Neuron (in vitro differentiated cells): ENCODE results near the gene AGPAT4.

Experiments
- H2AFZ ChIP-seq: one replicate; pipeline ENCODE4 v1.6.1; 2013; ENCODE audit warnings: low read depth, mild to moderate bottlenecking, inconsistent platforms, low read length, moderate library complexity
- H3K27me3 ChIP-seq: one replicate; pipeline ENCODE4 v1.6.1; 2013; ENCODE audit warnings: low read length; ENCODE audit not compliant: insufficient read depth
- H3K36me3 ChIP-seq: one replicate; pipeline ENCODE4 v1.6.1; 2013; ENCODE audit warnings: low read length; ENCODE audit not compliant: insufficient read depth
- H3K4me1 ChIP-seq: one replicate; pipeline ENCODE4 v1.6.1; 2013; ENCODE audit warnings: low read length; ENCODE audit not compliant: insufficient read depth
- H3K4me3 ChIP-seq: 2 replicates; pipeline ENCODE4 v1.5.1; 2013; ENCODE audit warnings: mild to moderate bottlenecking, low read length, moderate library complexity
- H3K9me3 ChIP-seq: one replicate; pipeline ENCODE4 v1.6.1; 2013; ENCODE audit warnings: low read length

Gene AGPAT4

DNA sequence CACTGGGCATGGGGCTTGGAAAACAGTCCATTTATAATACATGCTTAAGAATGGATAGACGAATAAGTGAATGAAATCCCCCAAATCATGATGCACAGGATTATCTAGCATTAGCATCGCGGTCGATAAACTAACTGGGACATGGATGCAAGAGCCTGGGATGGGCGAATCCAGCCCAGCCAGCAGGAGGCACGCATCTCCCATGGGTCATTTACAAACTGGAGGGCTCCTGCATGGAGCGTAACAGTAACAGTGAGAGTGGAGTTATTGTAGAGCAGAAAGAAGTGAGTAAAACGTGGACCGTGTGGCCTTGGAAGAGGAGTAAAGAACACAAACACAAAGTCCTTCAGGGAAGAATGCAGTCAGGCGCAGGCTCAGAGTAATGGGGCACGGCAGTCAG, 136.5 kb downstream of the AGPAT4 start:
- peaks cover 70% of the 10 kb centered on the region for H3K36me3 ChIP-seq
- no peaks in the 10 kb centered on the region for H3K9me3 ChIP-seq
- H3K27me3 ChIP-seq: no peaks in the 10 kb centered on the region
- H3K4me3 ChIP-seq: no peak overlapping the region
- no peak overlapping the region for H2AFZ ChIP-seq
- H3K4me1 ChIP-seq: peaks cover 3% of the 10 kb centered on the region

- Histone ChIP-seq H3K4me3 (no peak overlapping the region), H3K36me3 (peaks cover 75% of the 10 kb centered on the region), H3K4me1 (peaks cover 3% of the 10 kb centered on the region), H2AFZ (no peak overlapping the region), H3K27me3 (no peaks in the 10 kb centered on the region), H3K9me3 (no peaks in the 10 kb centered on the region)
Measured at GRCh38 chr6:161136655-161137054, 137.2 kb downstream of the AGPAT4 start.

DNA sequence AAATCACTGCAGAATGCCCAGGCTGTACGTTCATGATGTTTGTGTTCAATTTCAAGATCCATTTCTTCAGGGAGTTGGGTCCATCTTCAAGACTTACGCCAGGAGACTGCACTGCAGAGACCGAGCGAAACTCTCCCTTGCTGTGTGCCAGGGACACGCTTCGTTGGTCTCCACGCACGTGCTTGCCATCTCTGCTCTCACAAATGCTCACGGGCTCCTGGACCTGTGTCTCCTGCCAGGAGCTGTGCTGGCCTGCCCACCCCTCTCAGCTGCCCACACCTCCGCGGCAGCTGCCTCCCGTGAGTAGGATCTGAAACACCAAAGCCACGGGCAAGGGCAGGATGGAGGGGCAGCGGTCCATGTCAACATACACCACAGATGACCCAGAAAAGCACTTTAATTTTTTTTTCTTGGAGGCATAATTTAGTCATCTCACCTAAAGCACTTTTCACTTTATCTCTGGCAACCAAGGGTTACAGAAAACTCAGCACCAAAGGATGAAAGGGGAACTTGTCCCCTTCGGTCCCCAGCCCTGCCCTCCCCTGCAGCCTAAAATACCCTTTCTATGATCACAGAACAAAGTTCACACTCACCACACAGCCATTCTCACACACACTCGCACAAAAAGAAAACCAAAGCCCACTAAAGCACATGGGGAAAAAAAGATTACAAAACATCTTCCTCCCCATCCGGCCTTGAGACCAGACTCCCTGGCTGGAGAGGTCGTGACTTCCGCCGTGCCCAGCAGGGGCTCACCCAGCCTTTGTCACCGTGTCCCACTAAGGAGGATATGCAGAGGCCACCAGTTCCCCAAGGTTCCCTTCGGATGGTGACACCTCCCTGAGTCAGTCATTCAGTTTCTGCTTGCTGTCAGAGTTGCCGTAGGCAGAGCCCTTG, 137.9 kb downstream of the AGPAT4 start:
- peaks cover 3% of the 10 kb centered on the region for H3K4me1 ChIP-seq
- H3K36me3 ChIP-seq: peaks cover 76% of the 10 kb centered on the region
- H3K9me3 ChIP-seq: no peaks in the 10 kb centered on the region
- no peak overlapping the region for H2AFZ ChIP-seq
- H3K4me3 ChIP-seq: no peak overlapping the region
- no peaks in the 10 kb centered on the region for H3K27me3 ChIP-seq

DNA sequence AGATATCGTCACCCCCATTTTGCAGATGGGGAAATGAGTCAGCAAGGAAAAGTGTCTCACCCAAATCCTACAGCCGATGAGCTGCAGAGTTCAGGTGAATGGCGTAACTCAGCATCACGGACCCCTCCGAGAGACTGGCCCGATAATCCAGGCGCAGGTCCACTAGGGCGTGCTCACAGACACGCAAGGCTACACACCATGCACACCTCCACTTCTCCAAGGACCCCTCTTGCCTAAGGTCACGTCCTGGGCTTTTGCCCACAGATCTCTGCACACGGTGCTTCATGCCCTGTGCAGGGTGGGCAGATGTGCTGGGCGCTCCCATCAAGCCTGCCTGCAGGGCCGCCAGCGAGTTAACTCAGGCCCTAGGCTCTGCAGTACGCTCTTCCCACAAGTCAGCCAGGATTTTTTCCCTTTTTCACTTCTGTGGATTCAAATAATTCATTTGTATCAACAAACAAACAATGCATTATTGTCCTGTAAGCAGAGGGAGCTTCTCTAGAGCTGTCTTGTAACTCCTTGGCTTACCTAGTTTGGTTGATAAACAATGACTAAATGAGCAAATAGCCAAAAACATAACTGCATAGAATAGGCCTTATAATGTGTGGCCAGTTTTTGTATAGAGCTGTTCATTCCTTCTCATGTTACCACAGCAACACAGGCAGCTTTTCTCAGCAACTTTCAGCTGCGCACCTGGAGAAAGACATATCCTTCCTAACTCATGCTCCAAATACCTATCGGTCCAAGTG, 139.1 kb downstream of the AGPAT4 start:
- H3K4me3 ChIP-seq: no peak overlapping the region
- no peak overlapping the region for H2AFZ ChIP-seq

GRCh38 chr6:161133963-161134362, 139.9 kb downstream of the AGPAT4 start:
- Histone ChIP-seq H2AFZ (no peak overlapping the region), H3K36me3 (peaks cover 72% of the 10 kb centered on the region), H3K9me3 (no peaks in the 10 kb centered on the region), H3K4me3 (no peak overlapping the region), H3K4me1 (peaks cover 3% of the 10 kb centered on the region), H3K27me3 (no peaks in the 10 kb centered on the region)

More for the DNA sequence above, 139.1 kb downstream of the AGPAT4 start:
- no peaks in the 10 kb centered on the region for H3K9me3 ChIP-seq
- H3K27me3 ChIP-seq: no peaks in the 10 kb centered on the region
- H3K4me1 ChIP-seq: peaks cover 3% of the 10 kb centered on the region
- peaks cover 78% of the 10 kb centered on the region for H3K36me3 ChIP-seq

GRCh38 chr6:161132384-161132783, 141.5 kb downstream of the AGPAT4 start:
- Histone ChIP-seq H3K4me3 (no peak overlapping the region), H3K9me3 (peaks cover 7% of the 10 kb centered on the region), H3K36me3 (peaks cover 64% of the 10 kb centered on the region), H2AFZ (no peak overlapping the region), H3K27me3 (no peaks in the 10 kb centered on the region), H3K4me1 (peaks cover 6% of the 10 kb centered on the region)

DNA sequence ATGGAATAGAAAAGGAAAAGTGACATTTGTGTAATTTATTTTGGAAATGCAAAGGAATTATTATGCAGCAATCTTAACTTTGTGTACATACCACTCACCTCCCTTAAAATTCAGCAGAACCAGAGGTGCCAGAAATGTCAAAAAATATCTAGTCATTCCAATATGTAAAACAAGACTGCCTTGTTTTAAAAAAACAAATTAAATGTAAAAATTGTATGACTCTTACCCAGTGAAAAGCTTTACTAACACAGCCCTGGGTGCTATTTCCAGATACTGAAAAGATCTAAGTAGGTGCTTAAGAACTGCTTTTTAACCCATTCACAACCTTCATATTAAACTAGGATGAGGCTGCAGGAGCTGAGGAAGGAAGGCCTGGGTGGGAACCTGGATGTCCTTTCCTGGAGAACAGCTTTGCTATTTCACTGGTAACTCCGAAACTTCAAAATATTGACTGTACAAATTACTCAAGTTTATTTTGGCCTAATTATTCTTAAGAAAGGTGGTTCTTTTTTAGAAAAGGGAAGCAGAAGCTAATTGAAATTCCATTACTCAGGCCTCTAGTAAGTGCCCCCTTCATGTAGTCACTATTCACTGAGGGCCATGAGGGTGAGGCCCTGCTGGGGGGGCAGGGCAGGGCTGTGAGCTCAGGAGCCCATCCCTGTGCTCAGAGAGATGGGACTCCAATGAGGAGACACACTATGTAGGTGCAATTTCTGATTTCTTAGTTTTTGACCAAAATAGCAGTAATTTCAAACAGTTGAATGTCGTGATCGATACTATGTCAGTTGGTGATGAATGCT, 142.7 kb downstream of the AGPAT4 start:
- peaks cover 4% of the 10 kb centered on the region for H3K4me1 ChIP-seq
- no peaks in the 10 kb centered on the region for H3K27me3 ChIP-seq
- H2AFZ ChIP-seq: no peak overlapping the region
- peaks cover 13% of the 10 kb centered on the region for H3K9me3 ChIP-seq
- H3K36me3 ChIP-seq: peaks cover 59% of the 10 kb centered on the region
- no peak overlapping the region for H3K4me3 ChIP-seq

GRCh38 chr6:161130541-161130940, 143.3 kb downstream of the AGPAT4 start:
- Histone ChIP-seq H3K4me1 (peaks cover 3% of the 10 kb centered on the region), H2AFZ (no peak overlapping the region), H3K27me3 (no peaks in the 10 kb centered on the region), H3K36me3 (peaks cover 57% of the 10 kb centered on the region), H3K4me3 (no peak overlapping the region), H3K9me3 (peaks cover 13% of the 10 kb centered on the region)

GRCh38 chr6:161128680-161129196, 145.1 kb downstream of the AGPAT4 start:
- Histone ChIP-seq H3K9me3 (peaks cover 13% of the 10 kb centered on the region), H3K27me3 (no peaks in the 10 kb centered on the region), H3K4me3 (no peak overlapping the region), H3K4me1 (peaks cover 3% of the 10 kb centered on the region), H3K36me3 (peaks cover 40% of the 10 kb centered on the region), H2AFZ (no peak overlapping the region)

- Histone ChIP-seq H2AFZ (no peak overlapping the region), H3K4me3 (no peak overlapping the region), H3K27me3 (no peaks in the 10 kb centered on the region), H3K4me1 (peaks cover 3% of the 10 kb centered on the region), H3K36me3 (peaks cover 36% of the 10 kb centered on the region), H3K9me3 (peaks cover 13% of the 10 kb centered on the region)
Measured at GRCh38 chr6:161128230-161128629, 145.6 kb downstream of the AGPAT4 start.

GRCh38 chr6:161127071-161127740, 146.7 kb downstream of the AGPAT4 start:
- no peak overlapping the region for H2AFZ ChIP-seq
- peaks cover 30% of the 10 kb centered on the region for H3K36me3 ChIP-seq
- H3K27me3 ChIP-seq: no peaks in the 10 kb centered on the region
- H3K4me1 ChIP-seq: peaks cover 3% of the 10 kb centered on the region
- H3K9me3 ChIP-seq: peaks cover 13% of the 10 kb centered on the region
- no peak overlapping the region for H3K4me3 ChIP-seq

DNA sequence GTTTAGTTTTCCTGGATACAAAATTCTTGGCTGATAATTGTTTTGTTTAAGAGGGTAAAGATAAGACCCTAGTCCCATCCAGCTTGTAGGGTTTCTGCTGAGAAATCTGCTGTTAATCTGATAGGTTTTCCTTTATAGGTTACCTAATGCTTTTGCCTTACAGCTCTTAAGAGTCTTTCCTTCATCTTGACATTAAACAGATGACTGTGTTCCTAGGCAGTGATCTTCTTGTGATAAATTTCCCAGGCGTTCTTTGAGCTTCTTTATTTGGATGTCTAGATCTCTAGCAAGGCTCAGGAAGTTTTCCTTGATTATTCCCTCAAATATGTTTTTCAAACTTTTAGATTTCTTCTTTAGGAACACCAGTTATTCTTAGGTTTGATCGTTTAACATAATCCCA, 148.3 kb downstream of the AGPAT4 start:
- Histone ChIP-seq H3K4me1 (peaks cover 3% of the 10 kb centered on the region), H2AFZ (no peak overlapping the region), H3K27me3 (no peaks in the 10 kb centered on the region), H3K36me3 (peaks cover 28% of the 10 kb centered on the region), H3K4me3 (no peak overlapping the region), H3K9me3 (peaks cover 17% of the 10 kb centered on the region)
